HCT116 (cell line): ENCODE data around the gene MEFV. TPM values are rescaled to one million over a fixed set of nuclear protein-coding genes. Genes with fewer than 3 reads are reported as not detected.
A peak's percentile ranks its signal among the peaks of the same experiment; 100 is the strongest.

Source experiments
- ATAC-seq: fragments of 200-7000 bp; cut with Tn5 transposase; 2 replicates; pipeline ENCODE4 v1.9.1; 2020; ENCODE audit warnings: mild to moderate bottlenecking, moderate library complexity
- BruUV-seq: library from RNA; stranded (reverse); fragments of 400-500 nt; replicated peaks from 2 replicates; lab custom pipeline; 2021; lab: Mats Ljungman, UMichigan
- CTCF ChIA-PET: fragments of 300-600 bp; sonication (Branson Sonifier 250); formaldehyde crosslinking; loops from one replicate; lab custom pipeline; 2021; ENCODE audit warnings: antibody characterized with exemption; lab: Charles Lee
- POLR2A ChIA-PET: fragments of 300-600, 350-600 bp; sonication (Branson Sonifier 250); formaldehyde crosslinking; loops from one replicate; lab custom pipeline; 2021; ENCODE audit warnings: antibody characterized with exemption; lab: Charles Lee
- RAD21 ChIA-PET, 2 experiments: fragments of 300-600 bp; sonication (Branson Sonifier 250); formaldehyde crosslinking; loops; one replicate each; lab custom pipeline; 2023; ENCODE audit warnings: low total read pairs in 2 of 2; ENCODE audit not compliant: uncharacterized antibody in 2 of 2, unreplicated experiment in 2 of 2, low non-redundant PET in 1 of 2; lab: Charles Lee
- DNase-seq: peaks from one replicate; pipeline ENCODE4 v3.0.0-alpha.2; 2010; ENCODE audit warnings: low read depth, low spot score
- H2AFZ ChIP-seq: fragments of 200-600 bp; shearing (Covaris generic), sonication (generic); 2 replicates; pipeline ENCODE4 v1.6.1; 2017; ENCODE audit warnings: low read depth, mixed run types, mixed read lengths, antibody characterized with exemption, low read length; ENCODE audit not compliant: poor library complexity, severe bottlenecking
- H3K27ac ChIP-seq: 2 replicates; pipeline ENCODE4 v1.5.1; 2012; ENCODE audit warnings: low read depth, low read length
- H3K27me3 ChIP-seq: fragments of 200-600 bp; sonication (generic); 2 replicates; pipeline ENCODE4 v1.6.1; 2016; ENCODE audit warnings: mixed run types, low read length, mixed read lengths; ENCODE audit not compliant: insufficient read depth
- H3K36me3 ChIP-seq, 2 experiments: fragments of 200-500 bp in 1 of 2; fragments of 200-600 bp in 1 of 2; sonication (Bioruptor generic) in 1 of 2; sonication (generic) in 1 of 2; 2 replicates each; pipeline versions ENCODE4 v1.5.1 to v1.6.1; 2014 to 2016; ENCODE audit warnings: low read length in 2 of 2, inconsistent platforms in 1 of 2, mixed read lengths in 1 of 2, mixed run types in 1 of 2; ENCODE audit not compliant: insufficient read depth in 2 of 2, control insufficient read depth in 1 of 2
- H3K4me1 ChIP-seq, 2 experiments: fragments of 200-600 bp in 1 of 2; sonication (generic) in 1 of 2; 2 replicates each; pipeline versions ENCODE4 v1.5.1 to v1.6.1; 2012 to 2017; ENCODE audit warnings: low read length in 2 of 2, inconsistent platforms in 1 of 2, mild to moderate bottlenecking in 1 of 2, mixed read lengths in 1 of 2, mixed run types in 1 of 2, moderate library complexity in 1 of 2; ENCODE audit not compliant: insufficient read depth in 2 of 2, control insufficient read depth in 1 of 2
- H3K4me2 ChIP-seq: fragments of 200-600 bp; sonication (generic); 2 replicates; pipeline ENCODE4 v1.6.1; 2017; ENCODE audit warnings: mixed run types, low read length, mixed read lengths
- H3K4me3 ChIP-seq, 2 experiments: fragments of 200-600 bp in 1 of 2; sonication (generic) in 1 of 2; replicated peaks in 1 of 2; 2 replicates each; pipeline ENCODE4 v1.5.1; 2011 to 2016; ENCODE audit warnings: low read length in 2 of 2, control low read depth in 1 of 2, low read depth in 1 of 2, mild to moderate bottlenecking in 1 of 2, mixed read lengths in 1 of 2, mixed run types in 1 of 2
- H3K79me2 ChIP-seq: fragments of 200-600 bp; sonication (generic); 2 replicates; pipeline ENCODE4 v1.6.1; 2017; ENCODE audit warnings: mild to moderate bottlenecking, mixed run types, low read length, moderate library complexity, mixed read lengths; ENCODE audit not compliant: insufficient read depth
- H3K9ac ChIP-seq: fragments of 200-600 bp; sonication (generic); 2 replicates; pipeline ENCODE4 v1.6.1; 2016; ENCODE audit warnings: low read length, mixed read lengths
- H3K9me2 ChIP-seq: fragments of 200-600 bp; sonication (generic), shearing (Covaris generic); 2 replicates; pipeline ENCODE4 v1.6.1; 2017; ENCODE audit warnings: mixed run types, mild to moderate bottlenecking, moderate library complexity; ENCODE audit not compliant: insufficient read depth
- H3K9me3 ChIP-seq, 2 experiments: fragments of 200-500 bp in 1 of 2; fragments of 200-600 bp in 1 of 2; sonication (Bioruptor generic) in 1 of 2; sonication (generic) in 1 of 2; 2 replicates each; pipeline ENCODE4 v1.6.1; 2014 to 2017; ENCODE audit warnings: low read length in 2 of 2, mixed read lengths in 2 of 2, inconsistent platforms in 1 of 2, low read depth in 1 of 2, mild to moderate bottlenecking in 1 of 2, mixed run types in 1 of 2, moderate library complexity in 1 of 2; ENCODE audit not compliant: control insufficient read depth in 1 of 2, insufficient read depth in 1 of 2
- H4K20me1 ChIP-seq: fragments of 200-600 bp; sonication (generic), shearing (Covaris generic); 2 replicates; pipeline ENCODE4 v1.6.1; 2017; ENCODE audit warnings: mixed run types, mild to moderate bottlenecking, moderate library complexity; ENCODE audit not compliant: insufficient read depth
- CTCF ChIP-seq, 3 experiments: fragments of 200-600 bp in 1 of 3; sonication (generic) in 1 of 3; IDR thresholded peaks in 2 of 3; conservative IDR thresholded peaks in 1 of 3; 2 replicates each; pipeline ENCODE4 v1.5.1; 2012 to 2017; ENCODE audit warnings: low read depth in 2 of 3, low read length in 2 of 3, antibody characterized with exemption in 1 of 3, borderline replicate concordance in 1 of 3, control low read depth in 1 of 3, mild to moderate bottlenecking in 1 of 3, mixed read lengths in 1 of 3, mixed run types in 1 of 3, moderate library complexity in 1 of 3; ENCODE audit not compliant: insufficient read depth in 1 of 3
- EGR1 ChIP-seq: IDR thresholded peaks from 2 replicates; pipeline ENCODE4 v1.6.1; 2012; ENCODE audit warnings: low read depth
- ELF1 ChIP-seq: IDR thresholded peaks from 2 replicates; pipeline ENCODE4 v1.6.1; 2012; ENCODE audit warnings: low read depth, borderline replicate concordance
- EZH2phosphoT487 ChIP-seq: fragments of 200-600 bp; IDR thresholded peaks from 2 replicates; pipeline ENCODE4 v1.6.1; 2018; ENCODE audit warnings: antibody characterized with exemption, borderline replicate concordance
- FOSL1 ChIP-seq: IDR thresholded peaks from 2 replicates; pipeline ENCODE4 v1.6.1; 2012; ENCODE audit warnings: low read depth
- JUND ChIP-seq: IDR thresholded peaks from 2 replicates; pipeline ENCODE4 v1.6.1; 2012
- MAX ChIP-seq: IDR thresholded peaks from 2 replicates; pipeline ENCODE4 v1.6.1; 2012
- POLR2AphosphoS5 ChIP-seq: IDR thresholded peaks from 2 replicates; pipeline ENCODE4 v1.6.1; 2011; ENCODE audit warnings: mild to moderate bottlenecking, low read depth, low read length, moderate library complexity
- RAD21 ChIP-seq: IDR thresholded peaks from 2 replicates; pipeline ENCODE4 v1.6.1; 2012; ENCODE audit warnings: low read depth, mild to moderate bottlenecking
- SRF ChIP-seq: IDR thresholded peaks from 2 replicates; pipeline ENCODE4 v1.6.1; 2012; ENCODE audit warnings: low read depth
- TCF7L2 ChIP-seq: IDR thresholded peaks from 2 replicates; pipeline ENCODE4 v1.7.0; 2011; ENCODE audit warnings: borderline replicate concordance, inconsistent platforms; ENCODE audit not compliant: insufficient read depth, insufficient read length; ENCODE audit errors: extremely low read depth
- YY1 ChIP-seq: IDR thresholded peaks from 2 replicates; pipeline ENCODE4 v1.6.1; 2011; ENCODE audit warnings: low read length, low read depth, moderate library complexity, mild to moderate bottlenecking; ENCODE audit not compliant: insufficient replicate concordance; ENCODE audit errors: extremely low read depth
- ZFX ChIP-seq: fragments of 450-650 bp; IDR thresholded peaks from 2 replicates; pipeline ENCODE4 v1.6.1; 2017
- intact Hi-C: fragments of 100-400 bp; cut with micrococcal nuclease; formaldehyde crosslinking; loops from 2 replicates; pipeline ENCODE4 v1.10.0; 2022
- total RNA-seq: library from RNA; stranded (reverse); gene quantifications from one replicate; pipeline ENCODE4 v1.2.1, GENCODE V29; 2021; ENCODE audit not compliant: unreplicated experiment

Gene MEFV
- total RNA-seq, 1 experiment from 2014 or later, result 0.15 TPM

GRCh38 chr16:3306078-3306477 lies 49.6 kb upstream of the MEFV start:
- Histone ChIP-seq H3K36me3 (peaks cover 0 to 6% of the 10 kb centered on the region in 2 experiments; a peak in 1 of 4 replicates), H3K27me3 (no peaks in the 10 kb centered on the region), H3K27ac (peak overlapping the region; percentile 79), H4K20me1 (no peaks in the 10 kb centered on the region), H3K4me2 (peak overlapping the region; percentile 66), H3K79me2 (no peaks in the 10 kb centered on the region), H2AFZ (no peak overlapping the region), H3K9me3 (peaks cover 0 to 8% of the 10 kb centered on the region in 2 experiments; a peak in 1 of 4 replicates), H3K9me2 (no peaks in the 10 kb centered on the region), H3K9ac (peak overlapping the region; percentile 58), H3K4me3 (peak overlapping the region; percentile 51 to 60), H3K4me1 (peaks cover 0 to 19% of the 10 kb centered on the region in 2 experiments; a peak in 2 of 4 replicates)
- DNase-seq (no peak), ATAC-seq (no peak)
- intact Hi-C loops, result loop anchor here (10.0 kb wide), 1 partner anchor 89 kb away; no protein-coding TSS in a partner anchor
- TSS peak; percentile 34 for BruUV-seq
- ChIA-PET CTCF (no interaction called here), POLR2A (no interaction called here)
- no peak for TF ChIP-seq SRF
- TF ChIP-seq, all 23 proteins: peak for 0
- RAD21 ChIA-PET, result no interaction called here

- intact Hi-C loops, result loop anchor here (10.0 kb wide), 1 partner anchor 89 kb away; no protein-coding TSS in a partner anchor
- Histone ChIP-seq H2AFZ (no peak within 1 kb of the TSS), H3K27me3 (no peaks in the 10 kb centered on the region), H3K4me3 (peak within 1 kb of the TSS; percentile 51 to 60), H3K9me3 (peaks cover 0 to 8% of the 10 kb centered on the region in 2 experiments; a peak in 1 of 4 replicates), H3K9me2 (no peaks in the 10 kb centered on the region), H3K4me2 (peak within 1 kb of the TSS; percentile 66), H3K36me3 (peaks cover 0 to 6% of the 10 kb centered on the region in 2 experiments; a peak in 1 of 4 replicates), H3K27ac (peak within 1 kb of the TSS; percentile 79), H3K9ac (peak within 1 kb of the TSS; percentile 58), H3K79me2 (no peaks in the 10 kb centered on the region), H3K4me1 (peaks cover 0 to 19% of the 10 kb centered on the region in 2 experiments; a peak in 2 of 4 replicates), H4K20me1 (no peaks in the 10 kb centered on the region)
- BruUV-seq, result no TSS peak
- DNase-seq, result peak; percentile 51
- RAD21 ChIA-PET, result no interaction called here
- ATAC-seq, result peak; percentile 96
- CTCF ChIA-PET, result no interaction called here
- POLR2A ChIA-PET, result no interaction called here
- TF ChIP-seq FOSL1, result no peak
- TF ChIP-seq RAD21, result no peak
- peak; percentile 44 for TF ChIP-seq EGR1
- no peak for TF ChIP-seq CTCF (IDR thresholded peaks at IDR 0.05 in 2 of 3, conservative IDR thresholded peaks at IDR 0.05 in 1 of 3; ENCODE audit: borderline replicate concordance in 1 of 3, insufficient read depth in 1 of 3, low read depth in 2 of 3, low read length in 2 of 3)
- TF ChIP-seq ELF1, result peak; percentile 49
- TF ChIP-seq POLR2AphosphoS5, result peak; percentile 71; the same call in 1 of the 2 replicates
- TF ChIP-seq TCF7L2, result no peak
- no peak for TF ChIP-seq EZH2phosphoT487
- TF ChIP-seq ZFX, result peak; percentile 79
- TF ChIP-seq JUND, result no peak
- TF ChIP-seq YY1, result peak; percentile 84
- peak; percentile 92 for TF ChIP-seq MAX
These were observed 49.0 kb upstream of the MEFV start, which contains the start of the genes TIGD7 and ZNF75A for GRCh38 chr16:3305109-3306068. Gene TIGD7, minus strand, starts transcription at chr16:3305430. Its CDS starts 4,816 bp downstream, at chr16:3300614. Gene ZNF75A, plus strand, starts transcription at chr16:3305497. Its CDS starts 2,932 bp downstream, at chr16:3308429.
